ENCODE results near the gene SPTLC3.

- no peak for TF ChIP-seq PATZ1 (CRISPR knock-in tag; IDR thresholded peaks at IDR 0.05; ENCODE audit: borderline replicate concordance)
- TF ChIP-seq TCF4 (CRISPR knock-in tag; IDR thresholded peaks at IDR 0.05; ENCODE audit: borderline replicate concordance): no peak
- TF ChIP-seq OSR1 (CRISPR knock-in tag; IDR thresholded peaks at IDR 0.05): no peak
- TF ChIP-seq RARB (CRISPR knock-in tag; IDR thresholded peaks at IDR 0.05): no peak
- TF ChIP-seq ESRRG (CRISPR knock-in tag; IDR thresholded peaks at IDR 0.05): no peak
- no peak for TF ChIP-seq CSRNP3 (CRISPR knock-in tag; IDR thresholded peaks at IDR 0.05)
- TF ChIP-seq ZFP30 (CRISPR knock-in tag; IDR thresholded peaks at IDR 0.05): no peak
- TF ChIP-seq CREB5 (CRISPR knock-in tag; IDR thresholded peaks at IDR 0.05; ENCODE audit: low read depth): no peak
- no peak for TF ChIP-seq ZC3H10 (CRISPR knock-in tag; IDR thresholded peaks at IDR 0.05)
- no peak for TF ChIP-seq SNAI2 (CRISPR knock-in tag; IDR thresholded peaks at IDR 0.05)
- no peak for TF ChIP-seq POU6F1 (CRISPR knock-in tag; IDR thresholded peaks at IDR 0.05; ENCODE audit: borderline replicate concordance, low read depth)
- TF ChIP-seq ZNF8 (CRISPR knock-in tag; IDR thresholded peaks at IDR 0.05): no peak
- TF ChIP-seq GLIS3 (CRISPR knock-in tag; IDR thresholded peaks at IDR 0.05): no peak
Measured at GRCh38 chr20:12977328-12978125, 31.2 kb upstream of the SPTLC3 start.

All from SK-N-SH treated with all-trans-retinoic acid at 6 μM for 48 hours (cell line).